ENCODE data around the gene IL7R. TPM values are rescaled to one million over a fixed set of nuclear protein-coding genes. Genes with fewer than 3 reads are reported as not detected.
A peak's percentile ranks its signal among the peaks of the same experiment; 100 is the strongest.

The IL7R gene
- polyA plus RNA-seq, 1 experiment: 43.7 TPM

- Histone ChIP-seq H3K9me3 (ENCODE audit: control insufficient read depth, insufficient read depth, low read length) (peaks cover 8% of the 10 kb centered on the region), H3K27me3 (ENCODE audit: control insufficient read depth, insufficient read depth, low read length) (no peaks in the 10 kb centered on the region), H3K27ac (ENCODE audit: low read depth, low read length) (no peak overlapping the region), H3K4me3 (ENCODE audit: low read depth, low read length) (no peak overlapping the region)
- POLR2A ChIA-PET: no interaction called here
- CTCF ChIA-PET: interaction anchor here (0.8 kb wide), 1 partner anchor 75 kb away, joined by 3 read pairs; no protein-coding TSS in a partner anchor
- no peak for TF ChIP-seq CTCF (IDR thresholded peaks at IDR 0.05; ENCODE audit: low read depth, low read length)
- DNase-seq (ENCODE audit: low read depth, low spot score): no peak
These were observed 6.8 kb upstream of the IL7R start for GRCh38 chr5:35849860-35850259.

- peak overlapping the region; percentile 41 for H3K4me3 ChIP-seq (ENCODE audit: low read depth, low read length)
- H3K27me3 ChIP-seq (ENCODE audit: control insufficient read depth, insufficient read depth, low read length): no peaks in the 10 kb centered on the region
- H3K27ac ChIP-seq (ENCODE audit: low read depth, low read length): no peak overlapping the region
- DNase-seq (ENCODE audit: low read depth, low spot score): no peak
- ChIA-PET CTCF (interaction anchor here (0.7 to 1.0 kb wide), 2 partner anchors 73 to 75 kb away, joined by 3 read pairs; no protein-coding TSS in a partner anchor), POLR2A (interaction anchor here (0.6 kb wide), 1 partner anchor 18 kb away, joined by 5 read pairs; no protein-coding TSS in a partner anchor)
- TF ChIP-seq CTCF (IDR thresholded peaks at IDR 0.05; ENCODE audit: low read depth, low read length): no peak
- no peaks in the 10 kb centered on the region; the same call in 1 of the 2 replicates for H3K9me3 ChIP-seq (ENCODE audit: control insufficient read depth, insufficient read depth, low read length)
These were observed 5.6 kb upstream of the IL7R start for GRCh38 chr5:35850967-35851680.

GRCh38 chr5:35852084-35852734 is 4.5 kb upstream of the IL7R start:
- H3K27me3 ChIP-seq (ENCODE audit: control insufficient read depth, insufficient read depth, low read length): no peaks in the 10 kb centered on the region
- no peak overlapping the region for H3K4me3 ChIP-seq (ENCODE audit: low read depth, low read length)
- POLR2A ChIA-PET: no interaction called here
- DNase-seq (ENCODE audit: low read depth, low spot score): no peak
- no peak for TF ChIP-seq CTCF (IDR thresholded peaks at IDR 0.05; ENCODE audit: low read depth, low read length)
- H3K9me3 ChIP-seq (ENCODE audit: control insufficient read depth, insufficient read depth, low read length): no peaks in the 10 kb centered on the region; the same call in 1 of the 2 replicates
- CTCF ChIA-PET: interaction anchor here (0.6 kb wide), 1 partner anchor 9 kb away, joined by 3 read pairs; no protein-coding TSS in a partner anchor
- no peak overlapping the region for H3K27ac ChIP-seq (ENCODE audit: low read depth, low read length)

- Histone ChIP-seq H3K9me3 (ENCODE audit: control insufficient read depth, insufficient read depth, low read length) (no peaks in the 10 kb centered on the region; the same call in 1 of the 2 replicates), H3K4me3 (ENCODE audit: low read depth, low read length) (no peak overlapping the region), H3K27me3 (ENCODE audit: control insufficient read depth, insufficient read depth, low read length) (no peaks in the 10 kb centered on the region), H3K27ac (ENCODE audit: low read depth, low read length) (no peak overlapping the region)
- no peak for DNase-seq (ENCODE audit: low read depth, low spot score)
- ChIA-PET POLR2A (no interaction called here), CTCF (interaction anchor here (0.6 kb wide), 1 partner anchor 9 kb away, joined by 3 read pairs; no protein-coding TSS in a partner anchor)
- no peak for TF ChIP-seq CTCF (IDR thresholded peaks at IDR 0.05; ENCODE audit: low read depth, low read length)
These were observed 3.9 kb upstream of the IL7R start for GRCh38 chr5:35852773-35853172.

- H3K27ac ChIP-seq (ENCODE audit: low read depth, low read length): no peak overlapping the region
- ChIA-PET POLR2A (no interaction called here), CTCF (no interaction called here)
- DNase-seq (ENCODE audit: low read depth, low spot score): no peak
- TF ChIP-seq CTCF (IDR thresholded peaks at IDR 0.05; ENCODE audit: low read depth, low read length): no peak
- H3K27me3 ChIP-seq (ENCODE audit: control insufficient read depth, insufficient read depth, low read length): no peaks in the 10 kb centered on the region
- H3K4me3 ChIP-seq (ENCODE audit: low read depth, low read length): no peak overlapping the region
- no peaks in the 10 kb centered on the region for H3K9me3 ChIP-seq (ENCODE audit: control insufficient read depth, insufficient read depth, low read length)
These were observed 3.1 kb upstream of the IL7R start for GRCh38 chr5:35853631-35854030.
